GM12878 (cell line): Measurements from ENCODE around the gene APPL2. TPM values are rescaled to one million over a fixed set of nuclear protein-coding genes. Genes with fewer than 3 reads are reported as not detected.

Source experiments
- ATAC-seq: fragments of 200-7000 bp; cut with Tn5 transposase; 3 replicates; pipeline ENCODE4 v1.9.1; 2020; ENCODE audit warnings: mild to moderate bottlenecking, moderate library complexity
- BruUV-seq: library from RNA; stranded (reverse); fragments of 400-500 nt; replicated peaks from 2 replicates; lab custom pipeline; 2021; lab: Mats Ljungman, UMichigan
- CTCF ChIA-PET: fragments of 300-600 bp; sonication (Branson Sonifier 250); formaldehyde crosslinking; extraction: SDS; loops from one replicate; lab custom pipeline; 2021; ENCODE audit warnings: inconsistent platforms; lab: Yijun Ruan, JAX
- POLR2A ChIA-PET: fragments of 350-600 bp; formaldehyde crosslinking; extraction: SDS; loops from one replicate; lab custom pipeline; 2021; ENCODE audit warnings: inconsistent platforms; lab: Charles Lee
- RAD21 ChIA-PET: fragments of 300-600 bp; sonication (Branson Sonifier 250); formaldehyde crosslinking; loops from one replicate; lab custom pipeline; 2023; ENCODE audit warnings: antibody characterized with exemption; ENCODE audit not compliant: unreplicated experiment; lab: Charles Lee
- SMC1A ChIA-PET: fragments of 300-600 bp; sonication (Branson Sonifier 250); formaldehyde crosslinking; loops from one replicate; lab custom pipeline; 2023; ENCODE audit not compliant: unreplicated experiment, uncharacterized antibody; lab: Charles Lee
- DNase-seq: peaks from one replicate; pipeline ENCODE4 v3.0.0-alpha.2; 2011; ENCODE audit warnings: low read depth, low spot score
- FAIRE-seq: peaks from 3 replicates; lab custom pipeline; 2011; peaks lifted over from hg19 to GRCh38; lab: Jason Lieb, UNC
- H2AFZ ChIP-seq: 2 replicates; pipeline ENCODE4 v1.6.0; 2011; ENCODE audit warnings: low read depth, low read length, control low read depth; ENCODE audit not compliant: control insufficient read depth
- H3K27ac ChIP-seq: 2 replicates; pipeline ENCODE4 v1.5.1; 2011; ENCODE audit warnings: control low read depth; ENCODE audit not compliant: control insufficient read depth, insufficient read depth
- H3K27me3 ChIP-seq, 2 experiments: replicated peaks in 1 of 2; 2 replicates each; pipeline versions ENCODE4 v1.6.0 to v1.6.1; 2011; ENCODE audit warnings: low read length in 1 of 2; ENCODE audit not compliant: control insufficient read depth in 2 of 2, insufficient read depth in 2 of 2
- H3K36me3 ChIP-seq, 2 experiments: 2 replicates each; pipeline ENCODE4 v1.5.1; 2011; ENCODE audit warnings: low read length in 1 of 2; ENCODE audit not compliant: control insufficient read depth in 2 of 2, insufficient read depth in 2 of 2
- H3K4me1 ChIP-seq: 2 replicates; pipeline ENCODE4 v1.6.1; 2011; ENCODE audit warnings: mild to moderate bottlenecking, low read length, moderate library complexity, mixed read lengths; ENCODE audit not compliant: control insufficient read depth, insufficient read depth
- H3K4me2 ChIP-seq: 2 replicates; pipeline ENCODE4 v1.6.0; 2011; ENCODE audit warnings: control low read depth; ENCODE audit not compliant: control insufficient read depth, insufficient read depth
- H3K4me3 ChIP-seq: fragments of 200-600 bp; sonication (generic); 2 replicates; pipeline ENCODE4 v1.5.1; 2016
- H3K79me2 ChIP-seq: 2 replicates; pipeline ENCODE4 v1.6.0; 2011; ENCODE audit warnings: low read length; ENCODE audit not compliant: control insufficient read depth, insufficient read depth
- H3K9ac ChIP-seq: 2 replicates; pipeline ENCODE4 v1.8.0; 2011; ENCODE audit warnings: low read length, control low read depth, mixed read lengths; ENCODE audit not compliant: control insufficient read depth, insufficient read depth
- H3K9me3 ChIP-seq: replicated peaks from 3 replicates; pipeline ENCODE4 v1.5.1; 2011; ENCODE audit warnings: mild to moderate bottlenecking, low read length; ENCODE audit not compliant: control insufficient read depth, insufficient read depth
- H4K20me1 ChIP-seq: 2 replicates; pipeline ENCODE4 v1.6.0; 2011; ENCODE audit not compliant: control insufficient read depth, insufficient read depth
- BACH1 ChIP-seq: fragments of 450-650 bp; IDR thresholded peaks from 2 replicates; pipeline ENCODE4 v1.6.1; 2017; ENCODE audit warnings: mild to moderate bottlenecking, borderline replicate concordance
- BHLHE40 ChIP-seq, 2 experiments: fragments of 450-650 bp in 1 of 2; IDR thresholded peaks; 2 replicates each; pipeline ENCODE4 v1.6.1; 2011 to 2017; ENCODE audit warnings: low read depth in 2 of 2, borderline replicate concordance in 1 of 2, improper control_type of control experiment in 1 of 2, low read length in 1 of 2, mild to moderate bottlenecking in 1 of 2
- CTCF ChIP-seq, 3 experiments: IDR thresholded peaks in 2 of 3; conservative IDR thresholded peaks in 1 of 3; 2 replicates each; pipeline ENCODE4 v1.5.1; 2011; ENCODE audit warnings: low read depth in 3 of 3, low read length in 3 of 3, mild to moderate bottlenecking in 3 of 3, control low read depth in 2 of 3, moderate library complexity in 2 of 3, inconsistent platforms in 1 of 3, mixed read lengths in 1 of 3; ENCODE audit not compliant: control insufficient read depth in 2 of 3, insufficient read depth in 1 of 3; ENCODE audit errors: extremely low read depth in 1 of 3
- E2F8 ChIP-seq: fragments of 450-650 bp; IDR thresholded peaks from 2 replicates; pipeline ENCODE4 v1.6.1; 2018; ENCODE audit warnings: mild to moderate bottlenecking, low read depth, moderate library complexity; ENCODE audit not compliant: partially characterized antibody
- SPI1 ChIP-seq: IDR thresholded peaks from 2 replicates; pipeline ENCODE4 v1.6.1; 2011; ENCODE audit warnings: low read depth, mild to moderate bottlenecking, low read length, moderate library complexity, borderline replicate concordance; ENCODE audit not compliant: insufficient read depth
- USF1 ChIP-seq: IDR thresholded peaks from 2 replicates; pipeline ENCODE4 v1.6.1; 2011; ENCODE audit warnings: borderline replicate concordance, low read depth, mild to moderate bottlenecking, moderate library complexity, mixed read lengths, low read length; ENCODE audit not compliant: insufficient read depth; ENCODE audit errors: extremely low read length
- WGBS: methylation state at CpG from one replicate; pipeline ENCODE4 v1.1.6; 2016; ENCODE audit warnings: low lambda C conversion rate; ENCODE audit not compliant: insufficient replicate concordance, insufficient coverage; ENCODE audit errors: missing lambda C conversion rate; 5-methylcytosine and 5-hydroxymethylcytosine counted together
- in situ Hi-C: fragments of 300-500 bp; cut with MboI; formaldehyde crosslinking; loops from 9 replicates; pipeline ENCODE4 v1.14.3; 2018; ENCODE audit warnings: mixed read lengths
- intact Hi-C: fragments of 100-400 bp; cut with micrococcal nuclease; formaldehyde crosslinking; loops from one replicate; pipeline ENCODE4 v1.14.2; 2022; ENCODE audit not compliant: unreplicated experiment
- polyA plus RNA-seq, 11 experiments: library from polyadenylated mRNA; depleted of rRNA in 4 of 11; unstranded in 6 of 11; stranded (reverse) in 5 of 11; fragments of >200 nt; fragmentation: Nextera tagmentation in 4 of 11; fragmentation: Illumina TruSeq in 1 of 11; extraction: Ambion mirVana in 4 of 11; extraction: Trizol in 1 of 11; gene quantifications; 1 replicate in 1 of 11; 2 replicates in 10 of 11; pipeline versions ENCODE4 v1.2.1 to v1.2.3, GENCODE V29; 2011 to 2016; ENCODE audit warnings: inconsistent platforms in 2 of 11, missing spikeins in 2 of 11, low read depth in 1 of 11
- total RNA-seq, 4 experiments: library from RNA; depleted of rRNA in 3 of 4; stranded (reverse); fragments of >200 nt in 3 of 4; fragmentation: Illumina TruSeq in 1 of 4; extraction: Trizol in 1 of 4; gene quantifications; 2 replicates each; pipeline versions ENCODE4 v1.2.1 to v1.2.3, GENCODE V29; 2013 to 2021

APPL2 gene
- total and polyA plus RNA-seq, 10 of the 15 experiments (the other 5 are each of a cell fraction or from before 2014, with no cell fraction given), result 1.9 to 14.2 (median 7.5) TPM

GRCh38 chr12:105214148-105214547 lies 21.8 kb downstream of the APPL2 start:
- 88% methylated on average over 6 of the region's 6 CpGs for WGBS
- no peak overlapping the region for H3K9ac ChIP-seq
- no peaks in the 10 kb centered on the region for H3K9me3 ChIP-seq
- CTCF ChIA-PET, result interaction anchor here (1.2 kb wide), 1 partner anchor 9 kb away, joined by 3 read pairs; no protein-coding TSS in a partner anchor
- H2AFZ ChIP-seq, result no peak overlapping the region
- in situ Hi-C loops, result no loop called here
- no peaks in the 10 kb centered on the region for H3K27me3 ChIP-seq
- TF ChIP-seq CTCF (IDR thresholded peaks at IDR 0.05 in 2 of 3, conservative IDR thresholded peaks at IDR 0.05 in 1 of 3; ENCODE audit: control insufficient read depth in 2 of 3, extremely low read depth in 1 of 3, insufficient read depth in 1 of 3, low read depth in 3 of 3, low read length in 3 of 3), result no peak
- TF ChIP-seq USF1, result no peak
- no peak for TF ChIP-seq SPI1
- no peak for TF ChIP-seq BHLHE40 (IDR thresholded peaks at IDR 0.05; ENCODE audit: borderline replicate concordance in 1 of 2, low read depth in 2 of 2, low read length in 1 of 2)
- TF ChIP-seq BACH1, result no peak
- TF ChIP-seq E2F8, result no peak
- TF ChIP-seq, all 136 proteins: peak for 0
- ChIA-PET POLR2A (no interaction called here), SMC1A (no interaction called here), RAD21 (no interaction called here)
- intact Hi-C loops, result no loop called here
- Histone ChIP-seq H3K79me2 (no peaks in the 10 kb centered on the region), H3K36me3 (peaks cover 0 to 2% of the 10 kb centered on the region in 2 experiments; a peak in 3 of 4 replicates), H3K4me1 (no peaks in the 10 kb centered on the region), H4K20me1 (no peaks in the 10 kb centered on the region; the same call in 1 of the 2 replicates), H3K27ac (no peak overlapping the region), H3K4me2 (no peak overlapping the region), H3K4me3 (no peak overlapping the region)
- no TSS peak for BruUV-seq
- DNase-seq (no peak), ATAC-seq (no peak), FAIRE-seq (no peak)
